ENCODE results near the gene SLC17A2.
"Not testable (repeated sequence)": the region's sequence is repeated elsewhere in the genome, so short reads cannot be mapped to it uniquely, and the experiment has no call there.

The SLC17A2 gene

DNA sequence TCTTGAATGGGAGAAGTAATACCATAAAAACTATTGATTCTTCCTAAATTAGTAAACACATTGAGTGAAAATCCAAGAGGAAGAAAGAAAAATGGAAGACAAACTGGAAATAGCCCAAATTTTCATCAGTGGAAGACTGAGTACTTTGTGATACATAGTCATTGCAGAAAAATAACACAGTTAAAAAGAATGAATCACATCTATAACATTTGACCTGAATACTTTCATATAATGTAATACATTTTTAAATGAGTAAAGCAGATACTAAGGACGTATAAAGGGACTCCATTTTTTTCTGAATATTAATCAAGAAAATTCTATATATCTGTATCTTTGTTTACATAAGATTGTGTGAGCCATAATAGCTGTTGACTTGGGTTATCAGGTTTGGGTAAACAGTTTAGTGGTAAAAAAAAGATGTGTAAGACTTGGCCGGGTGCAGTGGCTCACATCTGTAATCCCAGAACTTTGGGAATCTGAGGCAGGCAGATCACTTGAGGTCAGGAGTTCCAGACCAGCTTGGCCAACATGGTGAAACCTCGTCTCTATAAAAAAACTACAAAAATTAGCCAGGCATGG lies 4.3 kb upstream of the SLC17A2 start:
- H3K9me3 ChIP-seq (ENCODE audit: control insufficient read depth, insufficient read depth, low read length) = no peaks in the 10 kb centered on the region
- H3K4me3 ChIP-seq (ENCODE audit: low read length) = no peak overlapping the region
- H3K9me2 ChIP-seq (replicated peaks; ENCODE audit: control insufficient read depth, low read length) = no peaks in the 10 kb centered on the region
- H3K4me2 ChIP-seq (ENCODE audit: low read length) = no peak overlapping the region
- H3K79me2 ChIP-seq (ENCODE audit: control insufficient read depth, low read length) = no peaks in the 10 kb centered on the region
- peaks cover 3% of the 10 kb centered on the region; the same call in 1 of the 2 replicates for H3K27me3 ChIP-seq (ENCODE audit: control insufficient read depth, low read length)
- TF ChIP-seq CTCF (IDR thresholded peaks at IDR 0.05; ENCODE audit: low read depth, low read length, poor library complexity, severe bottlenecking) = no peak
- TF ChIP-seq EZH2phosphoT487 (IDR thresholded peaks at IDR 0.05; ENCODE audit: borderline replicate concordance, low read length) = no peak
- H3K36me3 ChIP-seq (ENCODE audit: control insufficient read depth, low read length) = no peaks in the 10 kb centered on the region
- no peaks in the 10 kb centered on the region for H3K4me1 ChIP-seq (ENCODE audit: control insufficient read depth, low read length)
- H3F3A ChIP-seq (ENCODE audit: control insufficient read depth, insufficient read depth) = no peaks in the 10 kb centered on the region
- no peaks in the 10 kb centered on the region for H4K20me1 ChIP-seq (ENCODE audit: control insufficient read depth, insufficient read depth, low read depth, low read length)
- H3K27ac ChIP-seq (ENCODE audit: low read depth, low read length) = no peak overlapping the region

- Histone ChIP-seq H3K27ac (ENCODE audit: low read depth, low read length) (no peak overlapping the region), H3F3A (ENCODE audit: control insufficient read depth, insufficient read depth) (no peaks in the 10 kb centered on the region), H3K79me2 (ENCODE audit: control insufficient read depth, low read length) (no peaks in the 10 kb centered on the region), H3K4me3 (ENCODE audit: low read length) (no peak overlapping the region), H3K4me2 (ENCODE audit: low read length) (no peak overlapping the region), H3K27me3 (ENCODE audit: control insufficient read depth, low read length) (peaks cover 3% of the 10 kb centered on the region; the same call in 1 of the 2 replicates), H3K9me2 (replicated peaks; ENCODE audit: control insufficient read depth, low read length) (no peaks in the 10 kb centered on the region), H3K9me3 (ENCODE audit: control insufficient read depth, insufficient read depth, low read length) (no peaks in the 10 kb centered on the region), H3K4me1 (ENCODE audit: control insufficient read depth, low read length) (no peaks in the 10 kb centered on the region), H4K20me1 (ENCODE audit: control insufficient read depth, insufficient read depth, low read depth, low read length) (no peaks in the 10 kb centered on the region), H3K36me3 (ENCODE audit: control insufficient read depth, low read length) (no peaks in the 10 kb centered on the region)
- TF ChIP-seq EZH2phosphoT487 (IDR thresholded peaks at IDR 0.05; ENCODE audit: borderline replicate concordance, low read length) (no peak), CTCF (IDR thresholded peaks at IDR 0.05; ENCODE audit: low read depth, low read length, poor library complexity, severe bottlenecking) (no peak)
These were observed 3.7 kb upstream of the SLC17A2 start for GRCh38 chr6:25934156-25934555.

- H3K27ac ChIP-seq (ENCODE audit: low read depth, low read length) = no peak overlapping the region
- TF ChIP-seq CTCF (IDR thresholded peaks at IDR 0.05; ENCODE audit: low read depth, low read length, poor library complexity, severe bottlenecking) = no peak
- no peak for TF ChIP-seq EZH2phosphoT487 (IDR thresholded peaks at IDR 0.05; ENCODE audit: borderline replicate concordance, low read length)
- no peaks in the 10 kb centered on the region for H3K79me2 ChIP-seq (ENCODE audit: control insufficient read depth, low read length)
- no peaks in the 10 kb centered on the region for H3F3A ChIP-seq (ENCODE audit: control insufficient read depth, insufficient read depth)
- no peaks in the 10 kb centered on the region for H3K9me3 ChIP-seq (ENCODE audit: control insufficient read depth, insufficient read depth, low read length)
- H3K36me3 ChIP-seq (ENCODE audit: control insufficient read depth, low read length) = no peaks in the 10 kb centered on the region
- no peaks in the 10 kb centered on the region for H4K20me1 ChIP-seq (ENCODE audit: control insufficient read depth, insufficient read depth, low read depth, low read length)
- H3K4me1 ChIP-seq (ENCODE audit: control insufficient read depth, low read length) = no peaks in the 10 kb centered on the region
- no peaks in the 10 kb centered on the region for H3K27me3 ChIP-seq (ENCODE audit: control insufficient read depth, low read length)
- H3K4me3 ChIP-seq (ENCODE audit: low read length) = no peak overlapping the region
- no peak overlapping the region for H3K4me2 ChIP-seq (ENCODE audit: low read length)
- no peaks in the 10 kb centered on the region for H3K9me2 ChIP-seq (replicated peaks; ENCODE audit: control insufficient read depth, low read length)
These were observed 869 bp upstream of the SLC17A2 start for GRCh38 chr6:25931411-25931709.

DNA sequence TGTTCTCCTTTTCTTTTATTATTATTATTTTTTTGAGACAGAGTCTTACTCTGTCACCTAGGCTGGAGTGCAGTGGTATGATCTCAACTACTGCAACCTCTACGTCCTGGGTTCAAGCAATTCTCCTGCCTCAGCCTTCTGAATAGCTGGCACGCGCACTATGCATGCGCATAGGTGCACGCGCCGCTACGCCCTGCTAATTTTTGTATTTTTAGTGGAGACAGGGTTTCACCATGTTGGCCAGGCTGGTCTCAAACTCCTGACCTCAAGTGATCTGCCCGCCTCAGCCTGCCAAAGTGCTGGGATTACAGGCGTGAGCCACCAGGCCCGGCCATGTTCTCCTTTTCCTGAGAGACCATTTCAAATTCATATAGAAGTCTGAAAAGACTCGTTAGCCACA lies 706 bp downstream of the SLC17A2 start:
- not testable (repeated sequence) for H3K9me3 ChIP-seq (ENCODE audit: control insufficient read depth, insufficient read depth, low read length); H3K4me3 ChIP-seq (ENCODE audit: low read length); H3K27me3 ChIP-seq (ENCODE audit: control insufficient read depth, low read length); H3K4me2 ChIP-seq (ENCODE audit: low read length); H3K27ac ChIP-seq (ENCODE audit: low read depth, low read length); H3K9me2 ChIP-seq (replicated peaks; ENCODE audit: control insufficient read depth, low read length); H3K36me3 ChIP-seq (ENCODE audit: control insufficient read depth, low read length); H3F3A ChIP-seq (ENCODE audit: control insufficient read depth, insufficient read depth); H3K79me2 ChIP-seq (ENCODE audit: control insufficient read depth, low read length); H3K4me1 ChIP-seq (ENCODE audit: control insufficient read depth, low read length); H4K20me1 ChIP-seq (ENCODE audit: control insufficient read depth, insufficient read depth, low read depth, low read length)

Measured in DOHH2 (cell line).